GM23248 (cell line): ENCODE results near the gene DOCK3.

ENCODE experiments used
- EZH2 ChIP-seq: fragments of 200-600 bp; sonication (generic); IDR thresholded peaks from 2 replicates; pipeline ENCODE4 v1.6.1; 2018; ENCODE audit warnings: antibody characterized with exemption, mild to moderate bottlenecking; ENCODE audit not compliant: insufficient read depth, poor library complexity, severe bottlenecking
- EZH2phosphoT487 ChIP-seq: fragments of 200-600 bp; sonication (generic); IDR thresholded peaks from 2 replicates; pipeline ENCODE4 v1.6.1; 2018; ENCODE audit warnings: antibody characterized with exemption, moderate library complexity, mild to moderate bottlenecking, low read depth; ENCODE audit not compliant: insufficient read depth

DNA sequence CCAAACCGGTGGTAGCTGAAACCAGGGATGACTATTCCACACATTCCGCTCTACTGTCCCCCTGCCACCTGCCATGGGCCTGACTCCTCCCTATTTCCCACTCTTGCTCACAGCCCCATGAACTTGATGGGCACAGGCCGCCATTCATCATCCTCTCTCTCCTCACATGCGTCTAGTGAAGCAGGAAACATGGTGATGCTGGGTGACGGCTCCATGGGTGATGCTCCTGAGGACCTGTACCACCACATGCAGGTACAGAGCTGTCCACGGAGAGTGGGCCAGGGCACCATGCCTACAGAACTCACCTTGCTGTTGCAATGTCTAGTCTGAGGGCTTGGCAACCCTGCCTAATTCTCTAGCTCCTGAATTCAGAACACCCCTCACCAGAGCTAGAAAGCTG lies 687.0 kb downstream of the DOCK3 start:
- TF ChIP-seq EZH2: no peak
- no peak for TF ChIP-seq EZH2phosphoT487
